Hepatocyte (in vitro differentiated cells): ENCODE measurements around the gene SPTBN5.

Experiments used
- CTCF ChIP-seq: fragments of 200-600 bp; sonication (generic); IDR thresholded peaks from 2 replicates; pipeline ENCODE4 v1.5.1; 2016; ENCODE audit warnings: antibody characterized with exemption, mild to moderate bottlenecking; ENCODE audit not compliant: poor library complexity
- EZH2 ChIP-seq: fragments of 200-600 bp; sonication (generic); IDR thresholded peaks from 2 replicates; pipeline ENCODE4 v1.6.1; 2016; ENCODE audit warnings: antibody characterized with exemption, mild to moderate bottlenecking, borderline replicate concordance
- EZH2phosphoT487 ChIP-seq: fragments of 200-600 bp; sonication (generic); IDR thresholded peaks from one replicate; pipeline ENCODE4 v1.6.1; 2018; ENCODE audit warnings: antibody characterized with exemption, mild to moderate bottlenecking, low read depth, moderate library complexity; ENCODE audit not compliant: unreplicated experiment, severe bottlenecking

- TF ChIP-seq CTCF = no peak
- no peak for TF ChIP-seq EZH2
- TF ChIP-seq EZH2phosphoT487 = no peak
These were observed 77.1 kb downstream of the SPTBN5 start for GRCh38 chr15:41816788-41817187.
